SK-N-SH (cell line): Measurements from ENCODE around the gene FMN1. TPM values are rescaled to one million over a fixed set of nuclear protein-coding genes. Genes with fewer than 3 reads are reported as not detected.

ENCODE experiments used
- CTCF ChIA-PET: fragments of 300-600, 350-600 bp; formaldehyde crosslinking; extraction: SDS; loops from one replicate; lab custom pipeline; 2021; lab: Yijun Ruan, JAX
- POLR2A ChIA-PET: fragments of 350-600 bp; sonication (Branson Sonifier 250); formaldehyde crosslinking; extraction: SDS; loops from one replicate; lab custom pipeline; 2020; ENCODE audit warnings: antibody characterized with exemption, inconsistent platforms; lab: Yijun Ruan, JAX
- DNase-seq: peaks from one replicate; pipeline ENCODE4 v3.0.0; 2012
- H2AFZ ChIP-seq: fragments of 200-600 bp; sonication (generic); 2 replicates; pipeline ENCODE4 v1.8.1; 2016; ENCODE audit warnings: antibody characterized with exemption, mild to moderate bottlenecking, low read depth
- H3F3A ChIP-seq: fragments of 200-600 bp; sonication (generic); replicated peaks from 2 replicates; pipeline ENCODE3; 2016; ENCODE audit warnings: antibody characterized with exemption, mild to moderate bottlenecking; ENCODE audit not compliant: insufficient read depth
- H3K27ac ChIP-seq, 2 experiments: fragments of 200-500 bp in 1 of 2; fragments of 200-600 bp in 1 of 2; sonication (Bioruptor generic) in 1 of 2; sonication (generic), shearing (Covaris generic) in 1 of 2; 2 replicates each; pipeline versions ENCODE4 v1.5.1 to v1.6.1; 2014 to 2016; ENCODE audit warnings: low read depth in 2 of 2, inconsistent platforms in 1 of 2, low read length in 1 of 2, mild to moderate bottlenecking in 1 of 2, mixed read lengths in 1 of 2
- H3K27me3 ChIP-seq: fragments of 200-600 bp; sonication (generic), shearing (Covaris generic); 2 replicates; pipeline ENCODE4 v1.6.1; 2016; ENCODE audit warnings: mixed run types; ENCODE audit not compliant: insufficient read depth
- H3K36me3 ChIP-seq, 2 experiments: fragments of 200-500 bp in 1 of 2; fragments of 200-600 bp in 1 of 2; sonication (Bioruptor generic) in 1 of 2; sonication (generic) in 1 of 2; replicated peaks in 1 of 2; 2 replicates each; pipeline versions ENCODE3 to v1.5.1; 2014 to 2016; ENCODE audit warnings: low read length in 1 of 2, mild to moderate bottlenecking in 1 of 2; ENCODE audit not compliant: insufficient read depth in 2 of 2, control insufficient read depth in 1 of 2
- H3K4me1 ChIP-seq, 2 experiments: fragments of 200-500 bp in 1 of 2; fragments of 200-600 bp in 1 of 2; sonication (Bioruptor generic) in 1 of 2; sonication (generic), shearing (Covaris generic) in 1 of 2; 2 replicates each; pipeline versions ENCODE4 v1.5.1 to v1.6.1; 2014 to 2016; ENCODE audit warnings: low read depth in 1 of 2, low read length in 1 of 2, mixed run types in 1 of 2; ENCODE audit not compliant: insufficient read depth in 2 of 2, control insufficient read depth in 1 of 2
- H3K4me2 ChIP-seq: fragments of 200-600 bp; sonication (generic), shearing (Covaris generic); 2 replicates; pipeline ENCODE4 v1.6.1; 2017; ENCODE audit warnings: mixed run types
- H3K4me3 ChIP-seq, 2 experiments: fragments of 200-500 bp in 1 of 2; fragments of 200-600 bp in 1 of 2; sonication (Bioruptor generic) in 1 of 2; sonication (generic), shearing (Covaris generic) in 1 of 2; 2 replicates each; pipeline versions ENCODE4 v1.5.1 to v1.8.1; 2014 to 2016; ENCODE audit warnings: low read depth in 2 of 2, inconsistent platforms in 1 of 2, low read length in 1 of 2, mild to moderate bottlenecking in 1 of 2, mixed read lengths in 1 of 2, moderate library complexity in 1 of 2
- H3K79me2 ChIP-seq: fragments of 200-600 bp; sonication (generic); 2 replicates; pipeline ENCODE4 v1.8.1; 2017; ENCODE audit warnings: mild to moderate bottlenecking; ENCODE audit not compliant: insufficient read depth
- H3K9ac ChIP-seq: fragments of 200-600 bp; sonication (generic); 2 replicates; pipeline ENCODE4 v1.6.1; 2017; ENCODE audit warnings: mixed run types
- H3K9me2 ChIP-seq: fragments of 200-600 bp; sonication (generic); 2 replicates; pipeline ENCODE4 v1.6.1; 2017; ENCODE audit warnings: mixed run types
- H3K9me3 ChIP-seq: fragments of 200-600 bp; sonication (generic); 2 replicates; pipeline ENCODE4 v1.6.1; 2017; ENCODE audit warnings: mixed run types, mild to moderate bottlenecking, moderate library complexity
- H4K20me1 ChIP-seq: fragments of 200-600 bp; sonication (generic); 2 replicates; pipeline ENCODE4 v1.6.1; 2017; ENCODE audit warnings: mild to moderate bottlenecking, mixed run types; ENCODE audit not compliant: insufficient read depth
- CHD2 ChIP-seq: fragments of 150-350 bp; IDR thresholded peaks from 2 replicates; pipeline ENCODE4 v1.6.1; 2018; ENCODE audit warnings: low read length; ENCODE audit not compliant: partially characterized antibody
- EP300 ChIP-seq, 2 experiments: IDR thresholded peaks; 2 replicates each; pipeline versions ENCODE4 v1.4.0 to v1.6.1; 2012; ENCODE audit warnings: borderline replicate concordance in 1 of 2, low read depth in 1 of 2, low read length in 1 of 2
- EZH2phosphoT487 ChIP-seq: fragments of 200-600 bp; sonication (generic); IDR thresholded peaks from 2 replicates; pipeline ENCODE4 v1.6.1; 2017; ENCODE audit warnings: low read depth, mixed run types, mild to moderate bottlenecking, antibody characterized with exemption, moderate library complexity, borderline replicate concordance
- FOSL2 ChIP-seq: IDR thresholded peaks from 2 replicates; pipeline ENCODE4 v1.4.0; 2012; ENCODE audit warnings: low read depth, mild to moderate bottlenecking, moderate library complexity, borderline replicate concordance
- GABPA ChIP-seq: IDR thresholded peaks from 2 replicates; pipeline ENCODE4 v1.4.0; 2012; ENCODE audit warnings: low read depth, mild to moderate bottlenecking
- IRF3 ChIP-seq: fragments of 150-350 bp; IDR thresholded peaks from 2 replicates; pipeline ENCODE4 v1.6.1; 2016; ENCODE audit warnings: mild to moderate bottlenecking, low read depth, low read length
- JUND ChIP-seq: IDR thresholded peaks from 2 replicates; pipeline ENCODE4 v1.4.0; 2012
- PBX3 ChIP-seq: IDR thresholded peaks from 2 replicates; pipeline ENCODE4; 2012
- RCOR1 ChIP-seq: fragments of 150-350 bp; IDR thresholded peaks from 2 replicates; pipeline ENCODE4 v1.6.1; 2017; ENCODE audit warnings: antibody characterized with exemption, low read length
- SIN3A ChIP-seq: IDR thresholded peaks from 2 replicates; pipeline ENCODE4 v1.6.1; 2012; ENCODE audit warnings: low read depth, mild to moderate bottlenecking, low read length, moderate library complexity, borderline replicate concordance
- TAF1 ChIP-seq: IDR thresholded peaks from 2 replicates; pipeline ENCODE4 v1.6.1; 2012; ENCODE audit warnings: low read depth, mild to moderate bottlenecking, low read length, moderate library complexity, borderline replicate concordance
- USF2 ChIP-seq: fragments of 150-350 bp; IDR thresholded peaks from 2 replicates; pipeline ENCODE4 v1.6.1; 2017; ENCODE audit warnings: antibody characterized with exemption, low read length, low read depth, borderline replicate concordance
- WGBS: methylation state at CpG from one replicate; pipeline ENCODE4 v1.1.6; 2017; ENCODE audit warnings: low lambda C conversion rate; 5-methylcytosine and 5-hydroxymethylcytosine counted together
- polyA plus RNA-seq, 3 experiments: library from polyadenylated mRNA; depleted of rRNA; stranded (reverse); fragments of >200 nt; gene quantifications; 2 replicates each; pipeline ENCODE4 v1.2.3, GENCODE V29; 2012
- TF ChIP-seq, protein P1 (sequence below): IDR thresholded peaks from 2 replicates; pipeline ENCODE4 v1.4.0; 2012; ENCODE audit warnings: low read depth
- TF ChIP-seq, protein P2 (sequence below): fragments of 200-600 bp; sonication (generic); IDR thresholded peaks from 2 replicates; pipeline ENCODE4 v1.6.1; 2017; ENCODE audit warnings: antibody characterized with exemption, mild to moderate bottlenecking, moderate library complexity

The FMN1 gene
- polyA plus RNA-seq, 1 of the 3 experiments (the other 2 are of a cell fraction): 9.1 TPM

DNA sequence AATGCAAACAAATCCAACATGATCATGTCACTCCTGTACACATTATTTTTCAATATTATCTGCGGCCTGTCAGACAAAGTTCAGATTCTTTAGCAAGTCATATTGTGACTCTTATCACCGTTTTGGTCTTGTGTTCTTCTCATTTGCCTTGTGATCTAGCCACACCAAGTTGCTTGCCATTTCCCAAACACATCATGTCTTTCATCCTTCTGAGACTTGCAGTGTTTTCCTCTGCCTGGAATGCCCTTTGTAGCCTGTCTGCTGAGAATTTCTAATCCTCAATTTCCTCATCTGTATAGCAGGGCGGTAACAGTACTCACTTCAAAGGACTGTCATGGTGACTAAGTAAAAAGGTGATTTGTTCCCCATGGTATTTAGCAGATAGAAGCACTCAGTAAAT lies 341.7 kb downstream of the FMN1 start:
- WGBS: 76% methylated on average over 3 of the region's 3 CpGs
- Histone ChIP-seq H3K4me1 (peaks cover 0 to 44% of the 10 kb centered on the region in 2 experiments; a peak in 3 of 4 replicates), H3K9me3 (no peaks in the 10 kb centered on the region), H4K20me1 (no peaks in the 10 kb centered on the region), H2AFZ (no peak overlapping the region), H3K27ac (peak overlapping the region in 1 of 2 experiments; percentile 94; a peak in 3 of 4 replicates), H3K4me2 (no peak overlapping the region), H3F3A (peaks cover 70% of the 10 kb centered on the region), H3K36me3 (peaks cover 8 to 33% of the 10 kb centered on the region in 2 experiments), H3K79me2 (peaks cover 30% of the 10 kb centered on the region), H3K9ac (peak overlapping the region; percentile 64; the same call in 1 of the 2 replicates), H3K9me2 (no peaks in the 10 kb centered on the region), H3K4me3 (no peak overlapping the region), H3K27me3 (no peaks in the 10 kb centered on the region)
- ChIA-PET POLR2A (no interaction called here), CTCF (no interaction called here)
- DNase-seq: no peak
- no peak for TF ChIP-seq GABPA

DNA sequence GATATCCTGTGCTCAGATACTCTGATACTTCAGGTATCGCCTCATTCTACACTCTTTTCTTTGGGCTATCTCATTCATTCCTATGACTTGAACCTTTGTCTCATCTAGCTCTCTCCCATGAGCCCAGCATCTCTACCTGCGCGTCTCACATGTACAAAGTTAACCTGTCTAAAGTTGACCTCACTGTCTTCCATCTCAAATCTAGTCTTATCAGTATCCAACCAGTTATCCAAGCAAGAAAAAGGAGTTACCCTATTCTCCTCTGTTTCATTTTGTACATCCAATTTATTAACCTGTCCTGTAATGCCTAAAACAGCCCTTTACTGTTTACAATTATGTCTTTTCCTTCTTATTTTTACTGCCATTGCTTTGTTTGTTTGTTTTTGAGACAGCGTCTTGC lies 342.5 kb downstream of the FMN1 start:
- Histone ChIP-seq H3K27ac (peak overlapping the region; percentile 82 to 94; a peak in 3 of 4 replicates), H3K9me3 (no peaks in the 10 kb centered on the region), H3K4me1 (peaks cover 0 to 40% of the 10 kb centered on the region in 2 experiments; a peak in 3 of 4 replicates), H3K9ac (peak overlapping the region; percentile 64), H4K20me1 (no peaks in the 10 kb centered on the region), H3K4me2 (no peak overlapping the region), H3K36me3 (peaks cover 8 to 37% of the 10 kb centered on the region in 2 experiments), H3K79me2 (peaks cover 34% of the 10 kb centered on the region), H3K9me2 (no peaks in the 10 kb centered on the region), H3K27me3 (no peaks in the 10 kb centered on the region), H2AFZ (no peak overlapping the region), H3K4me3 (no peak overlapping the region), H3F3A (peaks cover 64% of the 10 kb centered on the region)
- CTCF ChIA-PET: interaction anchor here (0.9 to 2.0 kb wide), 2 partner anchors 12 to 13 kb away, joined by 3 to 6 read pairs; no protein-coding TSS in a partner anchor
- no peak for DNase-seq
- no peak for TF ChIP-seq EZH2phosphoT487
- no peak for TF ChIP-seq SIN3A
- TF ChIP-seq, protein P1, sequence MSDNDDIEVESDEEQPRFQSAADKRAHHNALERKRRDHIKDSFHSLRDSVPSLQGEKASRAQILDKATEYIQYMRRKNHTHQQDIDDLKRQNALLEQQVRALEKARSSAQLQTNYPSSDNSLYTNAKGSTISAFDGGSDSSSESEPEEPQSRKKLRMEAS: no peak
- no peak for TF ChIP-seq FOSL2
- TF ChIP-seq CHD2: no peak
- no peak for TF ChIP-seq USF2
- no peak for TF ChIP-seq TAF1
- TF ChIP-seq PBX3: no peak
- no peak for TF ChIP-seq IRF3
- TF ChIP-seq JUND: no peak
- TF ChIP-seq RCOR1: no peak
- no peak for TF ChIP-seq EP300 (IDR thresholded peaks at IDR 0.05; ENCODE audit: borderline replicate concordance in 1 of 2, low read depth in 1 of 2, low read length in 1 of 2)
- TF ChIP-seq, protein P2, sequence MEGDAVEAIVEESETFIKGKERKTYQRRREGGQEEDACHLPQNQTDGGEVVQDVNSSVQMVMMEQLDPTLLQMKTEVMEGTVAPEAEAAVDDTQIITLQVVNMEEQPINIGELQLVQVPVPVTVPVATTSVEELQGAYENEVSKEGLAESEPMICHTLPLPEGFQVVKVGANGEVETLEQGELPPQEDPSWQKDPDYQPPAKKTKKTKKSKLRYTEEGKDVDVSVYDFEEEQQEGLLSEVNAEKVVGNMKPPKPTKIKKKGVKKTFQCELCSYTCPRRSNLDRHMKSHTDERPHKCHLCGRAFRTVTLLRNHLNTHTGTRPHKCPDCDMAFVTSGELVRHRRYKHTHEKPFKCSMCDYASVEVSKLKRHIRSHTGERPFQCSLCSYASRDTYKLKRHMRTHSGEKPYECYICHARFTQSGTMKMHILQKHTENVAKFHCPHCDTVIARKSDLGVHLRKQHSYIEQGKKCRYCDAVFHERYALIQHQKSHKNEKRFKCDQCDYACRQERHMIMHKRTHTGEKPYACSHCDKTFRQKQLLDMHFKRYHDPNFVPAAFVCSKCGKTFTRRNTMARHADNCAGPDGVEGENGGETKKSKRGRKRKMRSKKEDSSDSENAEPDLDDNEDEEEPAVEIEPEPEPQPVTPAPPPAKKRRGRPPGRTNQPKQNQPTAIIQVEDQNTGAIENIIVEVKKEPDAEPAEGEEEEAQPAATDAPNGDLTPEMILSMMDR: no peak
- 88% methylated on average over 4 of the region's 4 CpGs for WGBS
- POLR2A ChIA-PET: no interaction called here
